SK-N-MC (cell line): ENCODE data around the gene PTPRN2.

Source experiments
- EZH2 ChIP-seq: fragments of 200-600 bp; sonication (generic); IDR thresholded peaks from one replicate; pipeline ENCODE4 v1.6.1; 2017; ENCODE audit warnings: antibody characterized with exemption
- FOXP2 ChIP-seq: optimal IDR thresholded peaks from 2 replicates; pipeline ENCODE3; 2011; ENCODE audit warnings: mild to moderate bottlenecking, moderate library complexity; ENCODE audit not compliant: insufficient read depth; ENCODE audit errors: extremely low read length, control extremely low read depth
- POLR2AphosphoS5 ChIP-seq: IDR thresholded peaks from 2 replicates; pipeline ENCODE4 v1.6.1; 2012; ENCODE audit warnings: mild to moderate bottlenecking, low read depth, low read length, borderline replicate concordance

GRCh38 chr7:158497627-158498026 lies 90.0 kb downstream of the PTPRN2 start:
- TF ChIP-seq POLR2AphosphoS5: no peak
- TF ChIP-seq EZH2: no peak
- no peak for TF ChIP-seq FOXP2
